Measurements from ENCODE around the gene PIKFYVE.
"Not testable (repeated sequence)": the region's sequence is repeated elsewhere in the genome, so short reads cannot be mapped to it uniquely, and the experiment has no call there.

PIKFYVE gene

GRCh38 chr2:208265801-208266552, at the start of gene PIKFYVE:
Gene PIKFYVE, plus strand, starts transcription at chr2:208266255. Its CDS starts 5,265 bp downstream, at chr2:208271520.
- DNase-seq = peak; percentile 88 to 89

- DNase-seq = not testable (repeated sequence)
Measured at GRCh38 chr2:208221873-208222272, 44.2 kb upstream of the PIKFYVE start.

GRCh38 chr2:208222351-208222750, 43.7 kb upstream of the PIKFYVE start:
- no peak for DNase-seq

GRCh38 chr2:208224802-208225201, 41.3 kb upstream of the PIKFYVE start:
- no peak for DNase-seq

- no peak for DNase-seq
Measured at GRCh38 chr2:208227581-208228232, 38.3 kb upstream of the PIKFYVE start.

- DNase-seq = no peak
Measured at GRCh38 chr2:208228476-208228875, 37.6 kb upstream of the PIKFYVE start.

- DNase-seq = no peak
Measured at GRCh38 chr2:208234786-208235185, 31.3 kb upstream of the PIKFYVE start.

GRCh38 chr2:208235860-208236259, 30.2 kb upstream of the PIKFYVE start:
- no peak for DNase-seq

GRCh38 chr2:208239770-208240493, 26.1 kb upstream of the PIKFYVE start:
- DNase-seq = no peak

- DNase-seq = no peak
Measured at GRCh38 chr2:208240619-208241209, 25.3 kb upstream of the PIKFYVE start.

- no peak for DNase-seq
Measured at GRCh38 chr2:208244422-208244821, 21.6 kb upstream of the PIKFYVE start.

GRCh38 chr2:208245746-208246145, 20.3 kb upstream of the PIKFYVE start:
- no peak for DNase-seq

GRCh38 chr2:208248601-208249000, 17.5 kb upstream of the PIKFYVE start:
- DNase-seq = no peak

GRCh38 chr2:208249296-208249695, 16.8 kb upstream of the PIKFYVE start:
- DNase-seq = no peak

- no peak for DNase-seq
Measured at GRCh38 chr2:208250388-208250787, 15.7 kb upstream of the PIKFYVE start.

- DNase-seq = no peak
Measured at GRCh38 chr2:208251098-208251497, 15.0 kb upstream of the PIKFYVE start.

- DNase-seq = no peak
Measured at GRCh38 chr2:208252716-208253492, 13.2 kb upstream of the PIKFYVE start.

GRCh38 chr2:208253600-208254117, 12.4 kb upstream of the PIKFYVE start:
- no peak for DNase-seq

GRCh38 chr2:208254118-208254870, 11.8 kb upstream of the PIKFYVE start:
- DNase-seq = peak; percentile 84

GRCh38 chr2:208254871-208255556, 11.0 kb upstream of the PIKFYVE start, which contains the start of gene IDH1:
Gene IDH1, minus strand, starts transcription at chr2:208255071. Its CDS starts 3,520 bp downstream, at chr2:208251551.
- peak; percentile 87 to 91 for DNase-seq

Data from CD4-positive, alpha-beta T cell treated with Interleukin-1 beta for 1 hour (primary cell).